IMR-90 (cell line): ENCODE results near the gene DCTD.

Experiments
- BHLHE40 ChIP-seq: fragments of 150-350 bp; IDR thresholded peaks from 2 replicates; pipeline ENCODE4 v1.6.1; 2016; ENCODE audit warnings: mild to moderate bottlenecking, low read depth, low read length
- CEBPB ChIP-seq: IDR thresholded peaks from 2 replicates; pipeline ENCODE4 v1.6.1; 2012; ENCODE audit warnings: low read depth, low read length, improper control_type of control experiment
- CTCF ChIP-seq: conservative IDR thresholded peaks from 2 replicates; pipeline ENCODE4 v1.5.1; 2012; ENCODE audit warnings: mild to moderate bottlenecking, low read depth, low read length, improper control_type of control experiment
- ELK1 ChIP-seq: fragments of 150-350 bp; IDR thresholded peaks from 2 replicates; pipeline ENCODE4 v1.6.1; 2016; ENCODE audit warnings: low read depth, mild to moderate bottlenecking, low read length, moderate library complexity, borderline replicate concordance
- FOS ChIP-seq: fragments of 150-350 bp; IDR thresholded peaks from 2 replicates; pipeline ENCODE4 v1.6.1; 2016; ENCODE audit warnings: low read depth, low read length
- MXI1 ChIP-seq: IDR thresholded peaks from 2 replicates; pipeline ENCODE4 v1.6.1; 2012; ENCODE audit warnings: low read depth, mild to moderate bottlenecking, low read length, moderate library complexity, borderline replicate concordance
- POLR2A ChIP-seq: IDR thresholded peaks from 2 replicates; pipeline ENCODE4 v1.6.1; 2012; ENCODE audit warnings: mild to moderate bottlenecking, low read depth, low read length
- RAD21 ChIP-seq: IDR thresholded peaks from 2 replicates; pipeline ENCODE4 v1.6.1; 2012; ENCODE audit warnings: low read length, improper control_type of control experiment
- RCOR1 ChIP-seq: IDR thresholded peaks from 2 replicates; pipeline ENCODE4 v1.6.1; 2012; ENCODE audit warnings: mild to moderate bottlenecking, low read length, improper control_type of control experiment; ENCODE audit not compliant: insufficient replicate concordance
- RFX5 ChIP-seq: IDR thresholded peaks from 2 replicates; pipeline ENCODE4 v1.8.0; 2012; ENCODE audit warnings: low read depth, mild to moderate bottlenecking, low read length, moderate library complexity
- USF2 ChIP-seq: fragments of 150-350 bp; IDR thresholded peaks from 2 replicates; pipeline ENCODE4 v1.6.1; 2017; ENCODE audit warnings: mild to moderate bottlenecking, antibody characterized with exemption, low read length, low read depth

DNA sequence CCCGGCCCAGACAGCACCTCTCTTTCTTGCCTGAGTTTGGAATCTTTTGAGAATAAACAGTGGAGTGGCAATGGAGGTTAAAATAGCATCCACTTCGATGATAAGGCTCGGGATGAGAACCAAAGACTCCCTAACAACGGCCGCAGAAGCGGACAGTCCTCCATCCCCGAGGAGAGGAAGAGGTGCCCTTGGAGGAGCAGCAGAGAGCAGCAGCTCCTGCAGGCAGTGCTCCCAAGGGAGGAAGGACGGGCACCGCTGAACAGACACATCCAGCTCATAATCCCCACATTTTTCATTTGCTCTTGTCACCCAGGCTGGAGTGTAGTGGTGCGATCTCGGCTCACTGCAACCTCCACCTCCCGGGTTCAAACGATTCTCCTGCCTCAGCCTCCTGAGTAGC, 61.3 kb downstream of the DCTD start:
- TF ChIP-seq CTCF (no peak), POLR2A (no peak), USF2 (no peak), RFX5 (no peak), MXI1 (no peak), RCOR1 (no peak), BHLHE40 (no peak), FOS (no peak), ELK1 (no peak), RAD21 (no peak), CEBPB (no peak)
